Measurements from ENCODE around the gene NAT16. TPM values are rescaled to one million over a fixed set of nuclear protein-coding genes. Genes with fewer than 3 reads are reported as not detected.

The NAT16 gene
- total and polyA plus RNA-seq, 2 of the 4 experiments (the other 2 are of a cell fraction) = 0.05 TPM; not detected in 1

DNA sequence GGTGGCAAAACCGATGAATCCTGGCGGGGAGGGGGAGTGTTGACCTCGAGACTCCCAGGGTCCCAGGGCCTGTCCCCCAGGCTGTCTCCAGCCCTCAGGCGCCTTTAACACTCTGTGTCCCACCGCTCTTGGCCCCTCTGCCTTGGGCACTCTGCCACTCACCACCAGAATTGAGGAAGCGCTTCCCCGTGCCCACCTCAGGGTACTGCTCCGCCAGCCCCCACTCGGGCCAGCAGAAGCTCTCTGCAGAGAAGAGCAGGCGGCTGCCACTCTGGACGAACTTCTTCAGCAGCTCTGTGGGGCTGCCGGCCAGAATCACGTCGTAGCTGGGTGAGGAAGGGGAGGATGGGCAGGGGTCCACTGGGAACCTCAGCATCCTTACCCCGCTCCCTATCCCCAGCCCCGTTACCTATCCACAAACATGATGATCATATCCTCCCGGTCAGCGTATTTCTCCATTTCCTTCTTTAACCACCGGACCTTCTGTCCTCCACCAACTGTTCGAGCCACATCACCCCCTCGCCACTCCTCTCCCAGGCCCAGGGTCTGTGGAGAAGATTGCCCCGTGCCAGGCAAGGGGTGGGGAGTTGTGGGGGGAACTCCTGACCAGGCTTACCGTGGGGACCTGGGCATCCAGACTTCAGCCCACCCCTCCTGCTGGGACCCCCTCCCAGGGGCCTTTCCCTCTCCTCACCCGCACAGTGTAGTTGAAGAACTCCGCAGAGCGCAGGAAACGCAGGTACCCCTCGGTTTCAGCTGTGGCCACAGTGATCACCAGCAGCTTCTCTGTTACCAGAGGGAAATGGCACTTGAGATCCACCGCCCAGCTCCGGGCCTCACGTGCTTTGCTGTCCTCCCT is 36.1 kb upstream of the NAT16 start:
- ATAC-seq (ENCODE audit: low read depth) (peak; percentile 5), DNase-seq (peak; percentile 14)
- ChIA-PET CTCF (interaction anchor here (0.6 to 3.0 kb wide), 2 partner anchors 21 to 24 kb away, joined by 4 to 8 read pairs; no protein-coding TSS in a partner anchor), POLR2A (ENCODE audit: unreplicated experiment) (no interaction called here)
- H3K27ac ChIP-seq (ENCODE audit: insufficient read depth, low read length) = peak overlapping the region; percentile 89
- H2AK5ac ChIP-seq (ENCODE audit: low read depth, low read length) = peak overlapping the region; percentile 96
- WGBS, 2 experiments (ENCODE audit: extremely low coverage in 2 of 2, insufficient read length in 1 of 2) = 77% methylated on average over 3 of the region's 31 CpGs; no CpG with 5 or more reads in 1 of the 2 experiments
- peak overlapping the region; percentile 84 for H2BK5ac ChIP-seq (ENCODE audit: low read depth, low read length, poor library complexity, severe bottlenecking)
- H3K4me1 ChIP-seq (ENCODE audit: control insufficient read depth, insufficient read depth, low read length) = peaks cover 9% of the 10 kb centered on the region
- peaks cover 25 to 52% of the 10 kb centered on the region in 2 experiments for H3K79me1 ChIP-seq (ENCODE audit: low read depth in 1 of 2, low read length in 2 of 2)
- H3K18ac ChIP-seq (ENCODE audit: low read depth, low read length) = peak overlapping the region; percentile 48; the same call in 1 of the 2 replicates
- intact Hi-C loops (cut with micrococcal nuclease) = no loop called here
- H3K9ac ChIP-seq (ENCODE audit: low read depth, low read length) = peak overlapping the region; percentile 83
- H4K5ac ChIP-seq (ENCODE audit: low read depth, low read length) = peak overlapping the region; percentile 95
- peak overlapping the region; percentile 99 for H3K23ac ChIP-seq (ENCODE audit: low read depth, low read length)
- peak overlapping the region; percentile 77 for H3K56ac ChIP-seq (ENCODE audit: extremely low read depth, insufficient read depth, low read length)
- in situ Hi-C loops (cut with MboI; ENCODE audit: low sequenced_read_pairs) = no loop called here
- no peaks in the 10 kb centered on the region for H3K9me3 ChIP-seq (ENCODE audit: control insufficient read depth, insufficient read depth, low read length)
- no peaks in the 10 kb centered on the region; the same call in 1 of the 2 replicates for H4K20me1 ChIP-seq (ENCODE audit: insufficient read depth, low read length)
- peak overlapping the region; percentile 99 for H3K4ac ChIP-seq (ENCODE audit: low read depth, low read length)
- no peak for TF ChIP-seq CTCF (conservative IDR thresholded peaks at IDR 0.05; ENCODE audit: low read depth, low read length)
- TF ChIP-seq, protein P1, sequence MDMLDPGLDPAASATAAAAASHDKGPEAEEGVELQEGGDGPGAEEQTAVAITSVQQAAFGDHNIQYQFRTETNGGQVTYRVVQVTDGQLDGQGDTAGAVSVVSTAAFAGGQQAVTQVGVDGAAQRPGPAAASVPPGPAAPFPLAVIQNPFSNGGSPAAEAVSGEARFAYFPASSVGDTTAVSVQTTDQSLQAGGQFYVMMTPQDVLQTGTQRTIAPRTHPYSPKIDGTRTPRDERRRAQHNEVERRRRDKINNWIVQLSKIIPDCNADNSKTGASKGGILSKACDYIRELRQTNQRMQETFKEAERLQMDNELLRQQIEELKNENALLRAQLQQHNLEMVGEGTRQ (IDR thresholded peaks at IDR 0.05; ENCODE audit: low read depth, low read length) = peak; percentile 39; the same call in 1 of the 2 replicates
- peak; percentile 76; the same call in 1 of the 2 replicates for TF ChIP-seq BHLHE40 (IDR thresholded peaks at IDR 0.05; ENCODE audit: low read depth, low read length)
- TF ChIP-seq MXI1 (IDR thresholded peaks at IDR 0.05; ENCODE audit: borderline replicate concordance, low read depth, low read length) = peak; percentile 80; the same call in 1 of the 2 replicates
- no peaks in the 10 kb centered on the region for H3K27me3 ChIP-seq (ENCODE audit: control insufficient read depth, insufficient read depth, low read length)
- H2BK15ac ChIP-seq (ENCODE audit: low read depth, low read length) = 0 out of 3 replicates have a peak overlapping the region, but pooled peaks have one; percentile 14
- peak overlapping the region; percentile 98 for H2AK9ac ChIP-seq (replicated peaks; ENCODE audit: low read depth, low read length, poor library complexity)
- H3K4me3 ChIP-seq (ENCODE audit: insufficient read depth, low read depth, low read length) = peak overlapping the region; percentile 96
- TSS peak; percentile 95 for BruUV-seq (replicated peaks)
- dilution Hi-C loops (cut with HindIII; ENCODE audit: low sequenced_read_pairs, unreplicated experiment) = no loop called here
- peaks cover 26% of the 10 kb centered on the region for H3K36me3 ChIP-seq (ENCODE audit: control insufficient read depth, insufficient read depth, low read length)
- peak overlapping the region; percentile 85 to 90 for H4K8ac ChIP-seq (ENCODE audit: low read depth in 2 of 2, low read length in 2 of 2)
- peak overlapping the region; percentile 87 for H2AFZ ChIP-seq (replicated peaks; ENCODE audit: low read length, poor library complexity)
- peak overlapping the region; percentile 68 for H2BK120ac ChIP-seq (ENCODE audit: low read depth, low read length)
- H4K91ac ChIP-seq (ENCODE audit: insufficient read depth, low read depth, low read length) = peak overlapping the region; percentile 92
- peak overlapping the region; percentile 100 for H3K14ac ChIP-seq (replicated peaks; ENCODE audit: low read depth, low read length)
- H3K9me1 ChIP-seq (ENCODE audit: insufficient read depth, low read length) = peaks cover 4% of the 10 kb centered on the region
- no peak overlapping the region for H2BK20ac ChIP-seq (ENCODE audit: low read depth, low read length)
- peak overlapping the region; percentile 100 for H3K4me2 ChIP-seq (ENCODE audit: low read depth, low read length)
